Right lobe of liver (tissue), 6 donors: ENCODE measurements around the gene ACOT6. TPM values are rescaled to one million over a fixed set of nuclear protein-coding genes. Genes with fewer than 3 reads are reported as not detected.

Experiments
- ATAC-seq, 4 donors: fragments of 200-7000 bp; cut with Tn5 transposase; one replicate each; pipeline ENCODE4 v1.9.1; 2020; ENCODE audit warnings: mild to moderate bottlenecking in 4 of 4, moderate library complexity in 4 of 4
- DNase-seq, 3 donors: peaks; one replicate each; pipeline ENCODE4 v3.0.0-alpha.2; 2020
- H3K27ac ChIP-seq, 3 donors: fragments of 200-600 bp; one replicate each; pipeline ENCODE4 v1.8.0; 2022
- H3K27me3 ChIP-seq, 2 donors: fragments of 200-600 bp; one replicate each; pipeline ENCODE4 v1.8.0; 2022
- H3K36me3 ChIP-seq, 4 donors: fragments of 200-600 bp; sonication (generic) in 1 of 4; one replicate each; pipeline versions ENCODE4 v1.5.1 to v1.8.0; 2017 to 2022; ENCODE audit warnings: control low read depth in 1 of 4
- H3K4me1 ChIP-seq, 4 donors: fragments of 200-600 bp; sonication (generic) in 1 of 4; one replicate each; pipeline versions ENCODE4 v1.5.1 to v1.8.0; 2017 to 2022; ENCODE audit warnings: control low read depth in 1 of 4
- H3K4me3 ChIP-seq, 3 donors: fragments of 200-600 bp; one replicate each; pipeline ENCODE4 v1.8.0; 2022
- H3K9me3 ChIP-seq, 4 donors: fragments of 200-600 bp; sonication (generic) in 1 of 4; one replicate each; pipeline versions ENCODE4 v1.5.1 to v1.8.0; 2017 to 2022; ENCODE audit warnings: control low read depth in 1 of 4
- CTCF ChIP-seq, 4 donors: fragments of 200-600 bp in 3 of 4; fragments of 450-650 bp in 1 of 4; IDR thresholded peaks; one replicate each; pipeline versions ENCODE4 v1.5.1 to v1.8.0; 2016 to 2022; ENCODE audit warnings: antibody characterized with exemption in 4 of 4, mild to moderate bottlenecking in 2 of 4
- POLR2A ChIP-seq: fragments of 450-650 bp; IDR thresholded peaks from one replicate; pipeline ENCODE4 v1.6.1; 2017; ENCODE audit warnings: antibody characterized with exemption, mild to moderate bottlenecking
- WGBS: methylation state at CpG from one replicate; pipeline ENCODE4 v1.1.6; 2018; ENCODE audit warnings: low coverage, low lambda C conversion rate; ENCODE audit not compliant: insufficient coverage; ENCODE audit errors: missing lambda C conversion rate; 5-methylcytosine and 5-hydroxymethylcytosine counted together
- intact Hi-C, 2 donors: fragments of 100-400 bp; cut with DNase I; formaldehyde crosslinking; loops; one replicate each; pipeline versions ENCODE4 v1.11.2 to v1.14.1; 2022
- total RNA-seq, 6 experiments: library from RNA; depleted of rRNA in 2 of 6; stranded (reverse); fragments of >200 nt in 2 of 6; fragmentation: NEBNext Ultra II Directional in 3 of 6; extraction: Animal tissue kit (Norgen Biotek cat#: 25700) in 3 of 6; gene quantifications; one replicate each; pipeline versions ENCODE4 v1.1.0 to v1.2.4, GENCODE V29; 2016 to 2023
- donor health status: DM: no; HTN: yes; CAD: no.
- donor health status: DM: no; HTN: no; CAD: no.
- donor health status: DM: no; HTN: no; CAD: no.
- donor health status: DM: no; HTN: yes; CAD: no.
- donor health status: DM: no; HTN: yes; CAD: no.

The ACOT6 gene
- total RNA-seq, 6 experiments from 2014 or later = 0.49 to 1.4 (median 0.94) TPM; not detected in 2

GRCh38 chr14:73623504-73624054 lies 11.3 kb downstream of the ACOT6 start:
- H3K36me3 ChIP-seq = peaks cover 0 to 3% (median 0%) of the 10 kb centered on the region in 4 donors
- H3K27me3 ChIP-seq = no peaks in the 10 kb centered on the region
- 86% methylated on average over 4 of the region's 4 CpGs for WGBS
- no peak overlapping the region for H3K4me3 ChIP-seq
- H3K27ac ChIP-seq = no peak overlapping the region
- DNase-seq = no peak
- TF ChIP-seq CTCF (IDR thresholded peaks at IDR 0.05) = no peak
- TF ChIP-seq POLR2A = no peak
- no peak for ATAC-seq
- intact Hi-C loops = no loop called here
- H3K9me3 ChIP-seq = no peaks in the 10 kb centered on the region
- peaks cover 0 to 13% (median 3%) of the 10 kb centered on the region in 4 donors for H3K4me1 ChIP-seq

GRCh38 chr14:73625706-73626105 lies 13.4 kb downstream of the ACOT6 start:
- TF ChIP-seq POLR2A = no peak
- TF ChIP-seq CTCF (IDR thresholded peaks at IDR 0.05) = no peak
- WGBS = 50% methylated on average over 1 of the region's 1 CpG
- Histone ChIP-seq H3K4me1 (no peaks in the 10 kb centered on the region), H3K9me3 (no peaks in the 10 kb centered on the region), H3K27me3 (no peaks in the 10 kb centered on the region), H3K27ac (no peak overlapping the region), H3K36me3 (peaks cover 0 to 3% (median 0%) of the 10 kb centered on the region in 4 donors), H3K4me3 (no peak overlapping the region)
- DNase-seq = no peak
- intact Hi-C loops = no loop called here
- no peak for ATAC-seq

GRCh38 chr14:73627151-73627558 lies 14.8 kb downstream of the ACOT6 start:
- ATAC-seq (no peak), DNase-seq (no peak)
- WGBS = 53% methylated on average over 2 of the region's 2 CpGs
- H3K27ac ChIP-seq = no peak overlapping the region
- TF ChIP-seq CTCF (IDR thresholded peaks at IDR 0.05) = no peak
- no peaks in the 10 kb centered on the region for H3K9me3 ChIP-seq
- no peaks in the 10 kb centered on the region for H3K4me1 ChIP-seq
- H3K27me3 ChIP-seq = no peaks in the 10 kb centered on the region
- intact Hi-C loops = no loop called here
- H3K4me3 ChIP-seq = no peak overlapping the region
- peaks cover 0 to 3% (median 0%) of the 10 kb centered on the region in 4 donors for H3K36me3 ChIP-seq

- no peaks in the 10 kb centered on the region for H3K27me3 ChIP-seq
- H3K4me3 ChIP-seq = no peak overlapping the region
- TF ChIP-seq CTCF (IDR thresholded peaks at IDR 0.05) = no peak
- no peak for TF ChIP-seq POLR2A
- ATAC-seq (no peak), DNase-seq (no peak)
- H3K4me1 ChIP-seq = peaks cover 0 to 14% (median 0%) of the 10 kb centered on the region in 4 donors
- peaks cover 0 to 3% (median 0%) of the 10 kb centered on the region in 4 donors for H3K36me3 ChIP-seq
- no peaks in the 10 kb centered on the region for H3K9me3 ChIP-seq
- intact Hi-C loops = loop anchor here (10.0 kb wide), 2 partner anchors 85 to 105 kb away; partner anchors contain the start of gene PNMA1 (in 1 of the 2)
- H3K27ac ChIP-seq = no peak overlapping the region
- WGBS = 81% methylated on average over 8 of the region's 10 CpGs
Observed at GRCh38 chr14:73630009-73630780, 17.9 kb downstream of the ACOT6 start.
